Fibroblast of lung (primary cell): ENCODE measurements around the gene CADPS. TPM values are rescaled to one million over a fixed set of nuclear protein-coding genes. Genes with fewer than 3 reads are reported as not detected.

Experiments used
- DNase-seq, 2 donors: peaks; one replicate each; pipeline versions ENCODE4 v3.0.0 to v3.0.0-alpha.2; 2010; ENCODE audit warnings: low read depth in 2 of 2
- H2AFZ ChIP-seq: 2 replicates; pipeline ENCODE4 v1.5.1; 2012; ENCODE audit warnings: low read length, control low read depth, inconsistent platforms
- H3K27ac ChIP-seq: 2 replicates; pipeline ENCODE4 v1.5.1; 2011; ENCODE audit warnings: low read length, control low read depth; ENCODE audit not compliant: insufficient read depth
- H3K27me3 ChIP-seq: 2 replicates; pipeline ENCODE4 v1.5.1; 2011; ENCODE audit warnings: mild to moderate bottlenecking, low read length; ENCODE audit not compliant: control insufficient read depth, insufficient read depth
- H3K36me3 ChIP-seq: 2 replicates; pipeline ENCODE4 v1.5.1; 2011; ENCODE audit warnings: low read length; ENCODE audit not compliant: control insufficient read depth, insufficient read depth
- H3K4me1 ChIP-seq: 2 replicates; pipeline ENCODE4 v1.5.1; 2011; ENCODE audit warnings: low read length; ENCODE audit not compliant: control insufficient read depth, insufficient read depth; ENCODE audit errors: extremely low read depth
- H3K4me2 ChIP-seq: 2 replicates; pipeline ENCODE4 v1.5.1; 2011; ENCODE audit warnings: low read length, control low read depth; ENCODE audit not compliant: insufficient read depth; ENCODE audit errors: extremely low read depth
- H3K4me3 ChIP-seq, 4 experiments: fragments of 200-600 bp in 1 of 4; sonication (generic) in 1 of 4; replicated peaks in 1 of 4; 2 replicates each; pipeline ENCODE4 v1.5.1; 2011 to 2016; ENCODE audit warnings: low read length in 4 of 4, low read depth in 3 of 4, mild to moderate bottlenecking in 3 of 4, control low read depth in 2 of 4, inconsistent platforms in 1 of 4, mixed read lengths in 1 of 4; ENCODE audit not compliant: insufficient read depth in 1 of 4; ENCODE audit errors: control extremely low read depth in 1 of 4
- H3K79me2 ChIP-seq: 2 replicates; pipeline ENCODE4 v1.5.1; 2012; ENCODE audit warnings: mild to moderate bottlenecking, low read length, inconsistent platforms; ENCODE audit not compliant: control insufficient read depth, insufficient read depth
- H3K9ac ChIP-seq: 2 replicates; pipeline ENCODE4 v1.5.1; 2011; ENCODE audit warnings: mild to moderate bottlenecking, low read length, control low read depth; ENCODE audit not compliant: insufficient read depth
- H3K9me3 ChIP-seq: 2 replicates; pipeline ENCODE4 v1.5.1; 2012; ENCODE audit warnings: low read depth, low read length; ENCODE audit not compliant: control insufficient read depth, insufficient read depth
- H4K20me1 ChIP-seq: 2 replicates; pipeline ENCODE4 v1.5.1; 2011; ENCODE audit warnings: low read length; ENCODE audit not compliant: control insufficient read depth, insufficient read depth; ENCODE audit errors: extremely low read depth
- EZH2 ChIP-seq: IDR thresholded peaks from 2 replicates; pipeline ENCODE4 v1.5.1; 2012; ENCODE audit warnings: low read length, control low read depth, mild to moderate bottlenecking; ENCODE audit errors: missing control alignments
- polyA plus RNA-seq, 2 donors: library from polyadenylated mRNA; depleted of rRNA in 1 of 2; stranded (reverse) in 1 of 2; unstranded in 1 of 2; fragments of >200 nt; gene quantifications; 2 replicates each; pipeline ENCODE4 v1.2.1, GENCODE V29; 2011 to 2012; ENCODE audit warnings: missing spikeins in 1 of 2
- total RNA-seq: library from RNA; depleted of rRNA; stranded (reverse); fragments of >200 nt; gene quantifications from 2 replicates; pipeline ENCODE4 v1.2.1, GENCODE V29; 2014
- TF ChIP-seq, protein P1 (sequence below), 2 donors: IDR thresholded peaks in 1 of 2; conservative IDR thresholded peaks in 1 of 2; 1 replicate in 1 of 2; 2 replicates in 1 of 2; pipeline ENCODE4 v1.5.1; 2011 to 2012; ENCODE audit warnings: low read length in 2 of 2, control low read depth in 1 of 2, inconsistent platforms in 1 of 2, low read depth in 1 of 2, mild to moderate bottlenecking in 1 of 2

Gene CADPS
- total and polyA plus RNA-seq, 2 donors (not counting 1 experiment from before 2014, with no cell fraction given), result 2.3 to 63.1 TPM

DNA sequence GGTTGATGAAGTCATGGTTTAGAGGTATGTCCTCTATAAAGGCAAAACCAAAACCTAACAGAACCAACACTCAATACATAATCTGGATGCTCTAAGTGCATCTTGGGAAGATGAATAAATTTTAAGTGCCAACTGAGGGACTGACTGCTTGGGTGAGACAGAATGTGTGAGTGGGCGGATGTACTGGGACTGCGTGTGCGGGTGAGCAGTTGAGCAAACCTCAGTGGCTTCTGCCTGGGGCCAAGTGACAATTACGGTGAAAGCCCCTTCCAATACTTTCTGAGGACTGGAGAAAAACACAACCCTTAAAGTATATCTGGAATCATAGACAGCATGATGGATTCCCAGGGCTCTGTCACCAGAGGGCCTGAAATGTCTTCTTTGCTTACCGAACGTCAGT is 421.8 kb downstream of the CADPS start:
- H3K4me2 ChIP-seq, result no peak overlapping the region
- H3K27me3 ChIP-seq, result no peaks in the 10 kb centered on the region
- H3K79me2 ChIP-seq, result no peaks in the 10 kb centered on the region
- H3K4me1 ChIP-seq, result no peaks in the 10 kb centered on the region
- no peak overlapping the region for H3K27ac ChIP-seq
- H4K20me1 ChIP-seq, result no peaks in the 10 kb centered on the region
- H3K9me3 ChIP-seq, result no peaks in the 10 kb centered on the region
- H3K4me3 ChIP-seq, result no peak overlapping the region
- no peak overlapping the region for H3K9ac ChIP-seq
- no peaks in the 10 kb centered on the region for H3K36me3 ChIP-seq
- TF ChIP-seq, protein P1, sequence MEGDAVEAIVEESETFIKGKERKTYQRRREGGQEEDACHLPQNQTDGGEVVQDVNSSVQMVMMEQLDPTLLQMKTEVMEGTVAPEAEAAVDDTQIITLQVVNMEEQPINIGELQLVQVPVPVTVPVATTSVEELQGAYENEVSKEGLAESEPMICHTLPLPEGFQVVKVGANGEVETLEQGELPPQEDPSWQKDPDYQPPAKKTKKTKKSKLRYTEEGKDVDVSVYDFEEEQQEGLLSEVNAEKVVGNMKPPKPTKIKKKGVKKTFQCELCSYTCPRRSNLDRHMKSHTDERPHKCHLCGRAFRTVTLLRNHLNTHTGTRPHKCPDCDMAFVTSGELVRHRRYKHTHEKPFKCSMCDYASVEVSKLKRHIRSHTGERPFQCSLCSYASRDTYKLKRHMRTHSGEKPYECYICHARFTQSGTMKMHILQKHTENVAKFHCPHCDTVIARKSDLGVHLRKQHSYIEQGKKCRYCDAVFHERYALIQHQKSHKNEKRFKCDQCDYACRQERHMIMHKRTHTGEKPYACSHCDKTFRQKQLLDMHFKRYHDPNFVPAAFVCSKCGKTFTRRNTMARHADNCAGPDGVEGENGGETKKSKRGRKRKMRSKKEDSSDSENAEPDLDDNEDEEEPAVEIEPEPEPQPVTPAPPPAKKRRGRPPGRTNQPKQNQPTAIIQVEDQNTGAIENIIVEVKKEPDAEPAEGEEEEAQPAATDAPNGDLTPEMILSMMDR (conservative IDR thresholded peaks at IDR 0.05 in 1 of 2, IDR thresholded peaks at IDR 0.05 in 1 of 2; ENCODE audit: low read depth in 1 of 2, low read length in 2 of 2), result no peak
- no peak for TF ChIP-seq EZH2
- no peak overlapping the region for H2AFZ ChIP-seq
- DNase-seq, result no peak

DNA sequence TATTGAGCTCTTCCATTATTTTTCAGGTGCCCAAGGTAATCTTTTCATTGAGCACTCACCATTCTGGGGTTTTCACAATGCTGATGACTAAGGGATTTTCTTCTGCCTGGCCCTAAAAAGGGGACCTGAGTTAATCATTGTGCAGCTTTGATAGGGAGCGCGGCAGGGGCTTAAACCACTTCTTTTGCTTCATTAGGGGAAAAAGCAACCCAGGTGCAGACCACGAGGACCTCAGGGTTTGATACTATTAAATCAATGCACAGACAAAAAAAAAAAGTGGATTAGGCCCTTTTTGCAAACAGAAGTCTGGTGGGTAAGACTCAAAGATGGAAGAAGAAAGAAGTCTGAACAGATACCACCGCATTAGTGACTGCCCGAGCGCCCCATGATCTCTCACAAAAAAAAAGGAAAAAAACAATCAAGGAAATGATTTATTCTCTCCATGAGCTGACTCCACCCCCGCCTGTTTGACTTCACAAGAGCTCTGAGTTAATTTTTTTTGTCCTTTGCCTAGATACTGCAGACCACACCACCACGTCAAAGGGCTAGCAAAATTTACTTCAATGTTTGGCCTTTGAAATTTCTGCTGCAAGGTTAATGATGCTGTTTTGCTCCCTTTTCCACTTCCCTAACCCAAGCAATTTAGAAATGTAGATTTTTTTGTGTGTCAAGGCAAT is 423.9 kb downstream of the CADPS start:
- Histone ChIP-seq H3K36me3 (no peaks in the 10 kb centered on the region), H3K27ac (no peak overlapping the region), H2AFZ (no peak overlapping the region), H4K20me1 (no peaks in the 10 kb centered on the region), H3K27me3 (no peaks in the 10 kb centered on the region), H3K9me3 (no peaks in the 10 kb centered on the region), H3K4me3 (no peak overlapping the region), H3K4me1 (no peaks in the 10 kb centered on the region), H3K9ac (no peak overlapping the region), H3K79me2 (no peaks in the 10 kb centered on the region), H3K4me2 (no peak overlapping the region)
- DNase-seq, result no peak
- TF ChIP-seq EZH2, result no peak
- TF ChIP-seq, protein P1 (conservative IDR thresholded peaks at IDR 0.05 in 1 of 2, IDR thresholded peaks at IDR 0.05 in 1 of 2; ENCODE audit: low read depth in 1 of 2, low read length in 2 of 2), result no peak

DNA sequence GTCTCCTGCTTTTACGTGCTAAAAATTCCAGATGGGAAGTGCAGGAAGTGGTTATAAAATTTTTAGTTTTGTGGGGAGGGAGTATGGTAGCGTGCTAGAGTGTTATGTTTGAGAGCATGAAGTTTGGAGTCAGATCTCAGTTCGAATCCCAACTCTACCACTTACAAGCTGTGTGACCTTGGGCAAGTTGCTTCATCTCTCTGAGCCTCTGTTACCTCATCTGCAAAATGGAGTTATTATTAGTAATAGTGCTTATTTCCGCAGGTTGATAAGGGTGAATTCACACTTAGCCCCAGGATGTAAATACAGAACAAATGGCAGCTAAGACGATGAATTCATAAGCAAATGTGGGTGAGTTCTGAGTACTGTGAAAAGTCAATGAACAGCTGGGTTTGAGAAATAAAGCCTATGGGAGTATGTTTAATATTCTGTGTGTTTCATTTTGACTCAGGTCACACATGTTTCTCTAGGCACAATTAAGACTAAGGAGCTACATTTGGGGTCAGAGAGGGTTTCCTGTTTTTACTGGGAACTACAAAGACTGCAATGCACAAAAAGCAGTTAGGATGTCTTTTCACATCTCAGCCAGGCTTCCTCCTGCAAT is 428.8 kb downstream of the CADPS start:
- Histone ChIP-seq H4K20me1 (no peaks in the 10 kb centered on the region), H3K4me1 (no peaks in the 10 kb centered on the region), H3K27me3 (no peaks in the 10 kb centered on the region), H3K4me3 (no peak overlapping the region), H2AFZ (no peak overlapping the region), H3K79me2 (no peaks in the 10 kb centered on the region), H3K4me2 (no peak overlapping the region), H3K36me3 (no peaks in the 10 kb centered on the region), H3K9me3 (no peaks in the 10 kb centered on the region), H3K9ac (no peak overlapping the region), H3K27ac (no peak overlapping the region)
- no peak for TF ChIP-seq EZH2
- no peak for DNase-seq
